ENCODE data around the gene ALDH4A1. TPM values are rescaled to one million over a fixed set of nuclear protein-coding genes. Genes with fewer than 3 reads are reported as not detected.
"Not testable (repeated sequence)": the region's sequence is repeated elsewhere in the genome, so short reads cannot be mapped to it uniquely, and the experiment has no call there.

Gene ALDH4A1
- total and polyA plus RNA-seq, 2 experiments from 2014 or later: 103 to 122 TPM

DNA sequence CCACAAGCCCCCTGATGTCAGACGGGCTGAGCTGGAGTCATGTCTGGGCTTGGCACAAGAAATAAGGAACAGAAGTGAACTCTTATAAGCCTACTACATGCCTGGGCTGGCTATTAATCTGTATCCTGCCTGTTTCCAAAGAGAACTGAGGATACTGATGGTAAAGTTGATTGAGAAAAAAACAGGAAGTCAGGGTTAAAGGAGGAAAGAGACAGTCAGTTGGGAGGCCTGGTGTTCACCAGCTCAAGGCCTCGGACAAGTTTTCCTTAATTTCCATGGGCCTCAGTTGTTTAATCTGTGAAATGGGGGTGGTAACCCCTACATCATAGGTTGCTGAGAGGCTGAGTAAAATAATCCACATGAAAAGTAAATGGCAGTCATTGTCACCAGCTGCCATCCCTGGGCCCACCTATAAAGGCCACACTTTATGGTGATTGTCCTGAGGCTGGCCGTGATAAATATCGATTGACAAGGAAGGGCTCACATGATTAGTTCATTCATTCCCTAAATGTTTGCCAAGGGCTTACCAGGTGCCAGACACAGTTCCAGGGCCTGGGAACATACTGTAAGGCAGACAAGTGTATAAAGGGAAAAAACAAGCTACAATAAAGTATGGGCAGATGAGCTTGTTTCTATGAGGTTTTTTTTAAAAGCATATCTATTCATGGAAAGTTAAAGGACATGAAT lies 2.8 kb downstream of the ALDH4A1 start:
- Histone ChIP-seq H3K9me3 (ENCODE audit: low read depth) (no peaks in the 10 kb centered on the region), H3K4me3 (no peak overlapping the region), H3K36me3 (no peaks in the 10 kb centered on the region), H3K27ac (no peak overlapping the region), H3K27me3 (no peaks in the 10 kb centered on the region), H3K4me1 (ENCODE audit: low read depth) (peaks cover 30% of the 10 kb centered on the region)
- TF ChIP-seq, protein P1, sequence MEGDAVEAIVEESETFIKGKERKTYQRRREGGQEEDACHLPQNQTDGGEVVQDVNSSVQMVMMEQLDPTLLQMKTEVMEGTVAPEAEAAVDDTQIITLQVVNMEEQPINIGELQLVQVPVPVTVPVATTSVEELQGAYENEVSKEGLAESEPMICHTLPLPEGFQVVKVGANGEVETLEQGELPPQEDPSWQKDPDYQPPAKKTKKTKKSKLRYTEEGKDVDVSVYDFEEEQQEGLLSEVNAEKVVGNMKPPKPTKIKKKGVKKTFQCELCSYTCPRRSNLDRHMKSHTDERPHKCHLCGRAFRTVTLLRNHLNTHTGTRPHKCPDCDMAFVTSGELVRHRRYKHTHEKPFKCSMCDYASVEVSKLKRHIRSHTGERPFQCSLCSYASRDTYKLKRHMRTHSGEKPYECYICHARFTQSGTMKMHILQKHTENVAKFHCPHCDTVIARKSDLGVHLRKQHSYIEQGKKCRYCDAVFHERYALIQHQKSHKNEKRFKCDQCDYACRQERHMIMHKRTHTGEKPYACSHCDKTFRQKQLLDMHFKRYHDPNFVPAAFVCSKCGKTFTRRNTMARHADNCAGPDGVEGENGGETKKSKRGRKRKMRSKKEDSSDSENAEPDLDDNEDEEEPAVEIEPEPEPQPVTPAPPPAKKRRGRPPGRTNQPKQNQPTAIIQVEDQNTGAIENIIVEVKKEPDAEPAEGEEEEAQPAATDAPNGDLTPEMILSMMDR (IDR thresholded peaks at IDR 0.05; ENCODE audit: low read depth, low read length): no peak
- DNase-seq (ENCODE audit: low read depth in 1 of 2, low spot score in 1 of 2): no peak

DNA sequence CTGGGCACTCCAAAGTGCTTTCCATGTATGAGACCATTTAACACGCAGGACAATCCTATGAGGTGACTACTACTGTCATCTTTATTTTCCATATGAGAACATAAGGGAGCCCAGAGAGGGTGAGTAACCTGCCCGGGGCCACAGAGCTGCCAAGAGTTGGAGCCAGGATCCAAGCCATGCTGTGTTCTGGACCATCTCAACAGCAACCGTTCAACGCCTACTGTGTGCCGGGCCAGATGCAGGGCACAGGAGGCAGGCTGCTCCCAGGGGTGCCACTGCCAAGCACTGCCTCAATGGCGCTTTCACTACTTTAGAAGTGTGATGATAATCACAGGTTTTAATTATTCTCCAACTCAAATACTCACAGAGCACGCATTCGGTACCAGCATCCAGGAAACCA lies 3.8 kb downstream of the ALDH4A1 start:
- no peak for DNase-seq (ENCODE audit: low read depth in 1 of 2, low spot score in 1 of 2)

GRCh38 chr1:18895317-18895716 lies 7.0 kb downstream of the ALDH4A1 start:
- Histone ChIP-seq H3K36me3 (no peaks in the 10 kb centered on the region), H3K27ac (peak overlapping the region; percentile 86), H3K27me3 (no peaks in the 10 kb centered on the region), H3K4me1 (ENCODE audit: low read depth) (peaks cover 26% of the 10 kb centered on the region), H3K9me3 (ENCODE audit: low read depth) (no peaks in the 10 kb centered on the region), H3K4me3 (no peak overlapping the region)
- TF ChIP-seq, protein P1 (IDR thresholded peaks at IDR 0.05; ENCODE audit: low read depth, low read length): no peak
- DNase-seq (ENCODE audit: low read depth in 1 of 2, low spot score in 1 of 2): no peak

More for the DNA sequence above, 3.8 kb downstream of the ALDH4A1 start:
- Histone ChIP-seq H3K9me3 (ENCODE audit: low read depth) (no peaks in the 10 kb centered on the region), H3K27ac (no peak overlapping the region), H3K27me3 (no peaks in the 10 kb centered on the region), H3K4me1 (ENCODE audit: low read depth) (peaks cover 38% of the 10 kb centered on the region), H3K36me3 (no peaks in the 10 kb centered on the region), H3K4me3 (no peak overlapping the region)
- TF ChIP-seq, protein P1 (IDR thresholded peaks at IDR 0.05; ENCODE audit: low read depth, low read length): no peak

DNA sequence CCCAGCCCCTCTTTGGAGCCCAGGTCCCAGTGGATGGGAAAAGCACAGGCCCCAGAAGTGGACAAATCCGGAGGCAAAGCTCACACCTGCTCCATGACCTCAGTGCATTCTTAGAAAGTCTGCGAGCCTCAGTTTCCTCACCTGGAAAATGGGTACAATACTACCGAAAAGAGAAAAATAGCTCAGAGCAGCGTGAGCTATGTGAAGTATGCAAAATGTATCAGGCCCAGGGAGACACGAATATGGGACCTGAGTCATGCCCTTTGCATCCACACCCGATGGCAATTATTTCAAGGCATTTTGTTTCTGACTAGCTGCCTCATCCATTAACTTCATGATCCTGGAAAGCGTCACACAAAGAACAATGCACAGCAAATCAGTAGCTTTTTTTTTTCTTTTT lies 9.2 kb downstream of the ALDH4A1 start:
- Histone ChIP-seq H3K36me3 (no peaks in the 10 kb centered on the region), H3K4me1 (ENCODE audit: low read depth) (peaks cover 26% of the 10 kb centered on the region), H3K27ac (no peak overlapping the region), H3K27me3 (no peaks in the 10 kb centered on the region), H3K9me3 (ENCODE audit: low read depth) (no peaks in the 10 kb centered on the region), H3K4me3 (no peak overlapping the region)
- no peak for DNase-seq (ENCODE audit: low read depth in 1 of 2, low spot score in 1 of 2)
- TF ChIP-seq, protein P1 (IDR thresholded peaks at IDR 0.05; ENCODE audit: low read depth, low read length): no peak

GRCh38 chr1:18891858-18892257 lies 10.5 kb downstream of the ALDH4A1 start:
- H3K27me3 ChIP-seq; DNase-seq (ENCODE audit: low read depth in 1 of 2, low spot score in 1 of 2): not testable (repeated sequence)
- peaks cover 26% of the 10 kb centered on the region for H3K4me1 ChIP-seq (ENCODE audit: low read depth)

GRCh38 chr1:18891426-18891780 lies 11.0 kb downstream of the ALDH4A1 start:
- no peak for DNase-seq (ENCODE audit: low read depth in 1 of 2, low spot score in 1 of 2)
- peaks cover 25% of the 10 kb centered on the region for H3K4me1 ChIP-seq (ENCODE audit: low read depth)

More at GRCh38 chr1:18891858-18892257, 10.5 kb downstream of the ALDH4A1 start:
- not testable (repeated sequence) for H3K9me3 ChIP-seq (ENCODE audit: low read depth); H3K27ac ChIP-seq; H3K36me3 ChIP-seq; H3K4me3 ChIP-seq

More at GRCh38 chr1:18891426-18891780, 11.0 kb downstream of the ALDH4A1 start:
- TF ChIP-seq, protein P1 (IDR thresholded peaks at IDR 0.05; ENCODE audit: low read depth, low read length): no peak
- Histone ChIP-seq H3K36me3 (no peaks in the 10 kb centered on the region), H3K27ac (no peak overlapping the region), H3K27me3 (no peaks in the 10 kb centered on the region), H3K4me3 (no peak overlapping the region), H3K9me3 (ENCODE audit: low read depth) (no peaks in the 10 kb centered on the region)
